SK-N-SH treated with all-trans-retinoic acid at 6 μM for 48 hours (cell line): ENCODE data around the gene DNAJC4.

Experiments used
- ARNTL ChIP-seq: fragments of 450-650 bp; formaldehyde crosslinking; IDR thresholded peaks from 2 replicates; pipeline ENCODE4 v1.5.0; 2020; ENCODE audit warnings: low read depth, mild to moderate bottlenecking, moderate library complexity, borderline replicate concordance
- ESRRG ChIP-seq: fragments of 250-450 bp; sonication (Bioruptor Pico); IDR thresholded peaks from 2 replicates; pipeline ENCODE4 v1.6.1; 2021; ENCODE audit warnings: mild to moderate bottlenecking
- OSR1 ChIP-seq: fragments of 250-450 bp; sonication (Bioruptor Pico); IDR thresholded peaks from 2 replicates; pipeline ENCODE4 v1.8.0; 2022; ENCODE audit warnings: moderate library complexity, mild to moderate bottlenecking, inconsistent platforms
- RARB ChIP-seq: fragments of 250-450 bp; sonication (Bioruptor Pico); IDR thresholded peaks from 2 replicates; pipeline ENCODE4 v1.8.0; 2021; ENCODE audit warnings: mild to moderate bottlenecking, moderate library complexity
- ZFP3 ChIP-seq: fragments of 250-450 bp; sonication (Bioruptor Pico); IDR thresholded peaks from 2 replicates; pipeline ENCODE4 v1.5.0; 2020; ENCODE audit warnings: mild to moderate bottlenecking, moderate library complexity
- ZFP30 ChIP-seq: fragments of 450-650 bp; formaldehyde crosslinking; IDR thresholded peaks from 2 replicates; pipeline ENCODE4 v1.5.0; 2022; ENCODE audit warnings: mild to moderate bottlenecking, moderate library complexity
- ZNF565 ChIP-seq: fragments of 450-650 bp; formaldehyde crosslinking; conservative IDR thresholded peaks from 2 replicates; pipeline ENCODE4 v1.5.0; 2020; ENCODE audit warnings: low read depth, mild to moderate bottlenecking, moderate library complexity
- ZNF70 ChIP-seq: fragments of 450-650 bp; formaldehyde crosslinking; IDR thresholded peaks from 2 replicates; pipeline ENCODE4 v1.5.0; 2020; ENCODE audit warnings: mild to moderate bottlenecking, moderate library complexity
- TF ChIP-seq, protein P1 (sequence below): fragments of 250-450 bp; sonication (Bioruptor Pico); IDR thresholded peaks from 2 replicates; pipeline ENCODE4 v1.8.0; 2020; ENCODE audit warnings: mild to moderate bottlenecking, moderate library complexity, borderline replicate concordance

DNA sequence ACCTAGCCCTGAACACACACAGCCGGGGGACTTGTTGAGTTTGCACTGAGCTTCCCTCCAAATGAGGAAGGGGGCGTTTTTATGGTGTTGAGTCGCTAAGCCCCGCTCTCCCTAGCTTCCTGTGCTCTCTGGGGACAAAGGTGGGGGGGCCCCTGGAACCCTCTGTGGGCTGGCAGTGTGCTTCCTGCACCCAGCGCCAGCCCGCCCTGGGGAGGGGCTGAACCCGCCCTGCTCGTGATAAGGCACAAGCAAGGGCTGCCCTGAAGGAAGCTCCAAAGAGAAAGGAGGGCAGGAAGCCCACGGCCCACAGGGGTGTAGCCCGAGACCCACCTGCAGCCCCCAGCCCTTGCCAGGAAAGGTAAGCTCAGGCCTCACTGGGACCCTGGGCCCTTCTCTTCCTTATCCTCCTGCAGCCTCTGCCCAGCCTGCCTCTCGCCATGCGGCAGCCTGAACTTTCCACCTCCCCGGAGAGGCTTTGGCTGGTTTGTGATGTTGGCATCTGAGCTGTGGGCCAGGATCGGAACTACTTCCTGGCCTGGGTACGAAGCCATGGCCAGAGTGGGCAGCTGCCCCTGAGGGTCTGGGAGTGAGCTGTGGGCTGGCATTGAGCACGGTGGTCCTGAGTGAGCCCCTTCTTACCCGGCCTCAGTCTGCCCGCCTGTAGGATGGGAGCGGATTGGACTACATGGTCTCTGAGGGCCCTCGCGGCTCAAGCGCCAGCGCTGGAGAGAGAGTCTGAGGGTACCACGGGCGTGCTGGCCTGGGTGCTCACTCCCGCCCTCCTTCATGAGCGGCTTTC, 23.7 kb upstream of the DNAJC4 start, which contains the start of gene FERMT3:
- no peak for TF ChIP-seq ZNF565 (CRISPR knock-in tag)
- TF ChIP-seq ZNF70 (CRISPR knock-in tag): no peak
- TF ChIP-seq ZFP3 (CRISPR knock-in tag): no peak
- no peak for TF ChIP-seq ZFP30 (CRISPR knock-in tag)
- no peak for TF ChIP-seq ARNTL (CRISPR knock-in tag)
- TF ChIP-seq, protein P1, sequence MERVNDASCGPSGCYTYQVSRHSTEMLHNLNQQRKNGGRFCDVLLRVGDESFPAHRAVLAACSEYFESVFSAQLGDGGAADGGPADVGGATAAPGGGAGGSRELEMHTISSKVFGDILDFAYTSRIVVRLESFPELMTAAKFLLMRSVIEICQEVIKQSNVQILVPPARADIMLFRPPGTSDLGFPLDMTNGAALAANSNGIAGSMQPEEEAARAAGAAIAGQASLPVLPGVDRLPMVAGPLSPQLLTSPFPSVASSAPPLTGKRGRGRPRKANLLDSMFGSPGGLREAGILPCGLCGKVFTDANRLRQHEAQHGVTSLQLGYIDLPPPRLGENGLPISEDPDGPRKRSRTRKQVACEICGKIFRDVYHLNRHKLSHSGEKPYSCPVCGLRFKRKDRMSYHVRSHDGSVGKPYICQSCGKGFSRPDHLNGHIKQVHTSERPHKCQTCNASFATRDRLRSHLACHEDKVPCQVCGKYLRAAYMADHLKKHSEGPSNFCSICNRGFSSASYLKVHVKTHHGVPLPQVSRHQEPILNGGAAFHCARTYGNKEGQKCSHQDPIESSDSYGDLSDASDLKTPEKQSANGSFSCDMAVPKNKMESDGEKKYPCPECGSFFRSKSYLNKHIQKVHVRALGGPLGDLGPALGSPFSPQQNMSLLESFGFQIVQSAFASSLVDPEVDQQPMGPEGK (CRISPR knock-in tag): no peak
- TF ChIP-seq ESRRG (CRISPR knock-in tag): no peak
- no peak for TF ChIP-seq RARB (CRISPR knock-in tag)
- TF ChIP-seq OSR1 (CRISPR knock-in tag): no peak
